Glutamatergic neuron (in vitro differentiated cells): ENCODE measurements around the gene HAGH. TPM values are rescaled to one million over a fixed set of nuclear protein-coding genes. Genes with fewer than 3 reads are reported as not detected.

Experiments used
- DNase-seq: peaks from one replicate; pipeline ENCODE4 v3.0.0; 2022
- H3K27ac Mint-ChIP-seq: one replicate; pipeline ENCODE4 v1.8.0; 2020; ENCODE audit warnings: mild to moderate bottlenecking, mixed read lengths, inconsistent platforms; ENCODE audit not compliant: unreplicated experiment
- H3K27me3 Mint-ChIP-seq: one replicate; pipeline ENCODE4 v1.8.0; 2020; ENCODE audit warnings: mild to moderate bottlenecking, moderate library complexity, mixed read lengths, inconsistent platforms; ENCODE audit not compliant: unreplicated experiment
- H3K36me3 Mint-ChIP-seq: one replicate; pipeline ENCODE4 v1.8.0; 2020; ENCODE audit warnings: mild to moderate bottlenecking, mixed read lengths, inconsistent platforms; ENCODE audit not compliant: unreplicated experiment
- H3K4me1 Mint-ChIP-seq: one replicate; pipeline ENCODE4 v1.8.0; 2020; ENCODE audit warnings: mild to moderate bottlenecking, low read depth, mixed read lengths, inconsistent platforms; ENCODE audit not compliant: unreplicated experiment
- H3K4me3 Mint-ChIP-seq: one replicate; pipeline ENCODE4 v1.8.0; 2020; ENCODE audit warnings: mild to moderate bottlenecking, mixed read lengths, inconsistent platforms; ENCODE audit not compliant: unreplicated experiment
- H3K9me3 Mint-ChIP-seq: one replicate; pipeline ENCODE4 v1.8.0; 2020; ENCODE audit warnings: mild to moderate bottlenecking, moderate library complexity, mixed read lengths, inconsistent platforms; ENCODE audit not compliant: unreplicated experiment
- total RNA-seq: library from RNA; stranded (reverse); fragmentation: NEBNext Ultra II Directional; extraction: Animal tissue kit (Norgen Biotek cat#: 25700); gene quantifications from one replicate; pipeline ENCODE4 v1.2.1, GENCODE V29; 2021; ENCODE audit not compliant: unreplicated experiment
- TF ChIP-seq, protein P1 (sequence below): fragments of 200-600 bp; sonication (generic); IDR thresholded peaks from one replicate; pipeline ENCODE4 v1.5.0; 2021; ENCODE audit not compliant: partially characterized antibody, unreplicated experiment

HAGH gene
- total RNA-seq, 1 donor from 2014 or later: 99.6 TPM

DNA sequence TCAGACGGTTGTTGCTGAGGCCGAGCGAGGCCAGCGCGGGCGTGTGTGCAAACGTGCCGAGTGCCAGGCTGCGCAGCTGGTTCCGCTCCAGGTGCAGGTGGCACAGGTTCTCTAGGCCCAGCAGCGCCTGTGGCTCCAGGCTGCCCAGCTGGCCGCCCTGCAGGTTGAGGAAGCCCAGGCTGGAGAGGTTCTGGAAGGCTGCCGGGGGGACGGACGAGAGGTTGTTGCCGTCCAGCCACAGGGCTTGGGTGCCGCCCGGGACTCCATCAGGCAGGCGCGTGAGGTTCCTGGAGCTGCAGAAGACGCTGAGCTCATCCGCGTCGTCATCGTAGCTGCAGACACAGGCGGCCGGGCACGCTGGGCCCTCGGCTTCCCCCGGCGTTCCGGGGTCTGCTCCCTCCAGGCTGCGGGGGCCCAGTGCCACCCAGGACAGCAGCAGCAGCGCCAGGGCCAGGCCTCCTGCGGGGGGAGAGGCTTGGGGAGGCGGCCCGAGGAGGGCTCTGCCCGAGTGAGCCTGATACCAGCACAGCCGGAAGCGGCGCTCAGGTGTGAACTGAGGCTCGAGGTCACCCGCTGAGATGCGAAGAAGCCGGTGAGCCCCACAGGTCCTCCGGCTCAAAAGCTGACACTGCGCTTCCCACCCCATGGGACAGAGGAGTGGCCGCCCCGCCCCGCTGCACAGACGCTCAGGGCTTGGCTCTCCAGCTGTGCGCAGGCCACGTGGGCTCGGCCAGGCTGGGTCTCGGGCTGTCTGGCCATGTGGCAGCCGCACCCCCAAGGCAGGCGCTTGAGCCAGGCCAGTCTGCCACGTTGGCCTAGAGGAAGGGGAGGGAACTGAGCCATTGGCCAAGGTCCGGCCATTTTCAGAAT, 34.4 kb downstream of the HAGH start:
- H3K9me3 Mint-ChIP-seq: peaks cover 4% of the 10 kb centered on the region
- H3K4me1 Mint-ChIP-seq: no peaks in the 10 kb centered on the region
- no peak overlapping the region for H3K4me3 Mint-ChIP-seq
- H3K27ac Mint-ChIP-seq: no peak overlapping the region
- no peaks in the 10 kb centered on the region for H3K36me3 Mint-ChIP-seq
- peak; percentile 41 for DNase-seq
- TF ChIP-seq, protein P1, sequence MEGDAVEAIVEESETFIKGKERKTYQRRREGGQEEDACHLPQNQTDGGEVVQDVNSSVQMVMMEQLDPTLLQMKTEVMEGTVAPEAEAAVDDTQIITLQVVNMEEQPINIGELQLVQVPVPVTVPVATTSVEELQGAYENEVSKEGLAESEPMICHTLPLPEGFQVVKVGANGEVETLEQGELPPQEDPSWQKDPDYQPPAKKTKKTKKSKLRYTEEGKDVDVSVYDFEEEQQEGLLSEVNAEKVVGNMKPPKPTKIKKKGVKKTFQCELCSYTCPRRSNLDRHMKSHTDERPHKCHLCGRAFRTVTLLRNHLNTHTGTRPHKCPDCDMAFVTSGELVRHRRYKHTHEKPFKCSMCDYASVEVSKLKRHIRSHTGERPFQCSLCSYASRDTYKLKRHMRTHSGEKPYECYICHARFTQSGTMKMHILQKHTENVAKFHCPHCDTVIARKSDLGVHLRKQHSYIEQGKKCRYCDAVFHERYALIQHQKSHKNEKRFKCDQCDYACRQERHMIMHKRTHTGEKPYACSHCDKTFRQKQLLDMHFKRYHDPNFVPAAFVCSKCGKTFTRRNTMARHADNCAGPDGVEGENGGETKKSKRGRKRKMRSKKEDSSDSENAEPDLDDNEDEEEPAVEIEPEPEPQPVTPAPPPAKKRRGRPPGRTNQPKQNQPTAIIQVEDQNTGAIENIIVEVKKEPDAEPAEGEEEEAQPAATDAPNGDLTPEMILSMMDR: no peak
- no peaks in the 10 kb centered on the region for H3K27me3 Mint-ChIP-seq

DNA sequence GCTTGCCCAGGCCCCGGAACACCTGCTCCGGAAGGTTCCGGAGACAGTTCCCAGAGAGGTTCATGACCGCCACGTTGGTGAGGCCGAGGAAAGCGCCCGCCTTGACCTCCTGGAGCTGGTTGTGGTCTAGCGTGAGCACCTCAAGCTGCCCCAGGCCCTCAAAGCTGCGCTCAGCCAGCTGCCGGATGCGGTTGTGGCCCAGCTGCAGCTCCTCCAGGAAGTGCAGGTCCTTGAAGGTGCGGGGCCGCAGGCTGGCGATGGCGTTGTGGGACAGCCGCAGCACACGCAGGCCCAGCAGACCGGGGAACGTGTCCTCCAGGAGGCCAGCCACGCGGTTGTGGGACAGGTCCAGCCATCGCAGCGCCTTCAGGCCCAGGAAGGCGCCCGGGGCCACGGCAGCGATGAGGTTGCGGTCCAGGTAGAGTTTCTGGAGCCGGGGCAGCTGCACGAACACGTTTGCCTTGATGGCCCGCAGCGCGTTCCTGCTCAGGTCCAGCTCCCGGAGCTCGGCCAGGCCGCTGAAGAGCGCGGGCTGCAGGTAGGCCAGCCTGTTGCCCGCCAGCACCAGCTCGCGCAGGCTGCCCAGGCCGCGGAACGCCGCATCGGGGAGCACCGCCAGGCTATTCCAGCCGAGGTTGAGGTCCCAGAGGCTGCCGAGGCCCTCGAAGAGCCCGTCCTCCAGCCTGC, 35.2 kb downstream of the HAGH start:
- Mint-ChIP-seq H3K27ac (no peak overlapping the region), H3K4me1 (no peaks in the 10 kb centered on the region), H3K36me3 (no peaks in the 10 kb centered on the region), H3K4me3 (no peak overlapping the region), H3K9me3 (no peaks in the 10 kb centered on the region), H3K27me3 (no peaks in the 10 kb centered on the region)
- TF ChIP-seq, protein P1: no peak
- DNase-seq: no peak

DNA sequence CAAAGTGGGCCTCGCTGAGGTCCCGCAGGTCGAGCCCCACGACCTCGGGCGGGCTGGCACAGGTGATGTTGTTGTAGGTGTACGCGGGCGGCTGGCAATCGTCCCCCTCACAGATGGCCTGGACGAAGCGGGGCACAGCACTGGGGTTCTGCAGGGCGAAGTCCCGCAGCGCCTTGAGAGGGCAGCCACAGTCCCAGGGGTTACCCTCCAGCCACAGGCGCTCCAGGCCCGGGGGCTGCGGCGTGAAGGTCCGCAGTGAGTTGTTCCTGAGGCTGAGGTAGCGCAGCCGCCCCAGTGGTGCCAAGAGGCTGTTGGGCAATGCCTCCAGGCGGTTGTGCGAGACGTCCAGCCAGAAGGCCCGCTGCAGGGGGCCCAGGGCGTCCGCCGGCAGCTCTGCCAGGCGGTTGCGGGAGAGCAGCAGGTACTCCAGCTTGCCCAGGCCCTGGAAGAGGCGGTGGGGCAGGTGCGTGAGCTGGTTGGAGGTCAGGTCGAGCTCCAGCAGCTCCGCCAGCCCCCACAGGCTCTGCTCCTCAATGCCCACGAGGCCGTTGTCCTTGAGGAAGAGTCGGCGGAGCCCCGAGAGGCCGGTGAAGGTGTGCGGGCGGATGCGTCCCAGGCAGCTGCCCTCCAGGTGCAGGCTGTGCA, 35.9 kb downstream of the HAGH start:
- Mint-ChIP-seq H3K27ac (no peak overlapping the region), H3K4me1 (no peaks in the 10 kb centered on the region), H3K9me3 (no peaks in the 10 kb centered on the region), H3K27me3 (no peaks in the 10 kb centered on the region), H3K36me3 (no peaks in the 10 kb centered on the region), H3K4me3 (no peak overlapping the region)
- no peak for DNase-seq
- TF ChIP-seq, protein P1: no peak

DNA sequence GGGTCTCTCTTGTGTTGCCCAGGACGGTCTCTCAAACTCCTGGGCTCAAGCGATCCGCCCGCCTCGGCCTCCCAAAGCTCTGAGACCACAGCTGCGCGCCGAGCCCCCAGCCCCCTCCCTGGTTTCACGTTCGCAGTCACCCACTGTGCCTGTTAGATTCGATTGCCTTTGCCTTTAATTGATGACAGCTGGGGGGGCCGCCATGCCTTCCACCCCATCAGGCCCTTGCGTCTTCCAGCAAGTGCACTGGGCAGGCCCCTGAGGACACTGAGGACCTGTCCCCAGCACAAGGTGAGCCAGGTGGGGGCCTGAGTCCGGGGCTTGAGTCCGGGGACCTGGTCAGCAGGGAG, 36.4 kb downstream of the HAGH start:
- H3K36me3 Mint-ChIP-seq: no peaks in the 10 kb centered on the region
- DNase-seq: no peak
- H3K4me1 Mint-ChIP-seq: no peaks in the 10 kb centered on the region
- H3K9me3 Mint-ChIP-seq: peaks cover 2% of the 10 kb centered on the region
- no peak overlapping the region for H3K27ac Mint-ChIP-seq
- no peaks in the 10 kb centered on the region for H3K27me3 Mint-ChIP-seq
- TF ChIP-seq, protein P1: no peak
- H3K4me3 Mint-ChIP-seq: no peak overlapping the region

DNA sequence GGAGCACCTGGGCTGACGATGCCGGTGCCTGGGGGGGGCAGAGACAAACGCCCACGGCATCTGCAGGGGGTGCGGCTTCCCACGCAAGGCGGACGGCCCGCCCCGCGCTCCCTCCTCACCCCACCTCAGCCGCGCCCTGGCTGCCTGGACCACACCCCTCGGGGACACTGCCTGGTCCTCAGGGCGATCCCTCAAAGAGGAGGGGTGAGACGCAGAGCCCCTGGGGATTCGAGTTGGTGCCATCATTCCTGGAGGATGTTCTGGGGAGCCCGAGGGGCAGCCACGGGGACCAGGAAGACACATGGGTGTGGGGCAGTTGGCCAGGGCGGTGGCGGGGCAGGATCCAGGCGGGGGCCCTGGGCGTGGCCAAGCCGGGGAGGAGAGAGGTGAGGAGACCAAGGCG, 37.0 kb downstream of the HAGH start:
- TF ChIP-seq, protein P1: no peak
- Mint-ChIP-seq H3K4me1 (no peaks in the 10 kb centered on the region), H3K27me3 (no peaks in the 10 kb centered on the region), H3K36me3 (no peaks in the 10 kb centered on the region), H3K9me3 (peaks cover 2% of the 10 kb centered on the region), H3K4me3 (no peak overlapping the region), H3K27ac (no peak overlapping the region)
- peak; percentile 17 for DNase-seq
